Measurements from ENCODE around the gene SLC66A1.

SLC66A1 gene

DNA sequence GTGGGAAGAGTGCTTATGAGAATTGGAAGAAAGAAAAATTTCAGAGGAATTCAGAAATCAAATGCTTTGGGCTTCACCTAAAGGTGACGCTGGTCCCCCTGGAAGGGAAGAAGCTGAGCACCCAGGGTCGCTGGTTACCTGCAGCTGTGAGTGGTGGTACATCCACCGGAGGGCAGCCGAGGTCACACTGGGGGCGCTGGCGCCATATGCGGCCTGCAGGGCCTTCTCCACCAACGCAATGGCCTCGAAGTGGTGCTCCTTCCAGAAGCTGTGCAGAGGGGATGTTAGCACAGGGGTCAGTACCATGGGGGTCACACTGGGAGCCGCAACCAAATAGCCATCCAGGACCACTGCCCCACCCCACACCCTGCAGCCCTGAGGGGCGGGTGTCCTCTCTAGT, 6.2 kb upstream of the SLC66A1 start:
- H3K4me3 ChIP-seq (ENCODE audit: low read depth, low read length): no peak overlapping the region

GRCh38 chr1:19306941-19307340, 5.2 kb upstream of the SLC66A1 start:
- H3K4me3 ChIP-seq (ENCODE audit: low read depth, low read length): no peak overlapping the region

- no peak overlapping the region for H3K4me3 ChIP-seq (ENCODE audit: low read depth, low read length)
These were observed 4.2 kb upstream of the SLC66A1 start for GRCh38 chr1:19307794-19308508.

DNA sequence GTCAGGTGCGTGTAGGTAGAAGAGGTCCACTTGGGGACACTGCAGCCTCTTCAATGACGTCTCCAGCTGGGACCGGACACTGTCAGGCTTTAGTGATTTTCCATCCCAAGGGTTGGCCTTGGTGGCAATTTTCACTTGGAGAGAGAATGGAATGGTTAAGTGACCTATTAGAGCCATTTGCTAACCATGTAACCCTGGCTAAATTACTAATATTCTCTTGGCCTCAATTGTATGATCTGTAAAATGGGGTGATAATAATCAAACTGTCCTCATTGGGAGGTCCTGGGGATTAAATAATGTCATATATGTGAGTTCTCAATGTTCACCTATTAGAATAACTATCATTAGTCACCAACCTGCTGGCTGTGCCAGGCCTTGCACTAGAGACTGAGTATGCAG, 3.6 kb upstream of the SLC66A1 start:
- no peak overlapping the region for H3K4me3 ChIP-seq (ENCODE audit: low read depth, low read length)

DNA sequence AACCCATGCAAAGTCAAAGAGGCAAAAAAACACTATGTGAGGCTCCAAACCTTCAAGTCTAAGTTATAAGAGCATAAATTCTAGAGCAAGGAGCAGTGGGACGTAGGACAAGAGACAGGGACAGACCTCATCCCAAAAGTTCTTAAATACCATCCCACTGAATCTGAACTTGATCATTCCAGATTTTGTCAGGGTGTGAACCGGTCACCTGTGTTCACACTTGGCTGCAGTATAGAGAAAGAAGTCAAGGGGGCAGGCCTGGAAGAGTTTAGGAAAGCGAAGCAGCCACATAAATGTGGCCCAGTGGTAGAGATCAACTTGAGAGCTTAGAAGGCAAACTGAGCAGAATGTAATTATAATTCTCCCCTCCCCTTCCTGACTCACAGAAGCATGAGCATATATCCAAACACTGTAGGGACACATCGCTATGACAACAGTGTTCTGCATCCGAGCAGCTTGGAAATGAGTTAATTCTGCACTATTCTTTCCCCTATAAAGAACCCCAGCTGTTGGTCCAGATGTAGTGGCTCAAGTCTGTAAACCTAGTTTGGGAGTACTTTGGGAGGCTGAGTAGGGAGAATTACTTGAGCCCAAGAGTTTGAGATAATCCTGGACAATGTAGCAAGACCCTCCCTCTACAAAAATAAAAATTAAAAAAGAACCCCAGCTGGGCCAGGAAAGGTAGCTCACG, 2.9 kb upstream of the SLC66A1 start:
- no peak overlapping the region for H3K4me3 ChIP-seq (ENCODE audit: low read depth, low read length)

DNA sequence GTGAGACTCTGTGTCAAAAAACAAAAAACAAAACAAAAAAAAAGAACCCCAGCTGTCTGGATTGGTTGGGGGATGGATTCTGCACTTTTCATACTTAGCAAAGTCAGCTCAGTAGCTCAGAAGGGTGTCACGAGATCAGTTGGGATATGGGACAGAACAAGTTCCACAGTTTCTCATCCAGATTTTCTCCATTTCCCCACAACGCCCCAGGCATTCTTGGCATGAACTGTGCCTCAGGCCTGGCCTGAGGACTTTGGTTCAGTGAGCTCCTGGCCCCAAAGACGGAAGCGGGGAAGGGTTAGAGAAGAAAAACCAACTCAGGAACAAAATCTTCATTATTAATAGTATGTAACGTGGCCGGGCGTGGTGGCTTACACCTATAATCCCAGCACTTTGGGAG, 2.1 kb upstream of the SLC66A1 start:
- H3K4me3 ChIP-seq (ENCODE audit: low read depth, low read length): no peak overlapping the region

DNA sequence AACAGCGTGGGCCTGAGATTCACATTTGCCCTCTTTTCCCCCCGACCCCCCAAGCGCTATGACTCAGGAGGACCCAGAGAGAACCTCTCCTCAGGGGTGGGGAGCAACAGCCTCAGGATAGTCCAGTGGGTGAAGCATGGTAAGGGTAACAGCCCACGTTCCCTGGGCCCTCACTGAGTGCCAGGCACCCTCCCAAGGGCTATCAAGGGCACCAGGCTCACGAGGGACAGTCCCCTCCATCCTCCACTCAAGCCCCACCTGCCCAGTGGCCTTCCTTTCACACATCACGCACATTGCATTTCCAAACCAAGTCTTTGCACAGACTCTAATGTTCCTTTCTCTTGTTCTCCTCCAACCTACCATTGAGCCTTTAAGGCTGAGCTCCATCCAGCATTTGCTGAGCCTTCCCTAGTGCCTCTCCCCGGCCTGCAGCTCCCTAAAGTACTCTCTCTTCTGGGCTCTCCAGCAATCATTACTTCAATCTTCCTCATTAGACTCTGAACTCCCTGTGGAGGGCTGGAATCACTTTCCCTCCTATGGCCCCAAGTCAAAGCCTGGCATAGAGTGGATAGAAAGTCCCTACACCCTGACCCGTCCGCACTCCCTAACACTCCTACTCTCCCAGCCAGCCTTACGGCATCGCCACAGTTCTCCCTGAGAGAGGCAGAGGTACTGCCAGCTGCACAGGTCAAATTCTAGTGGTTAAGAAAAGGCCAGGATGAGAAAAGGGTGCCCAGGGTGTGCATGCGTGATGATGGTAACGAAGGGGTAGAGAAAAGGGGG, 1.2 kb upstream of the SLC66A1 start:
- H3K4me3 ChIP-seq (ENCODE audit: low read depth, low read length): peak overlapping the region; percentile 81

DNA sequence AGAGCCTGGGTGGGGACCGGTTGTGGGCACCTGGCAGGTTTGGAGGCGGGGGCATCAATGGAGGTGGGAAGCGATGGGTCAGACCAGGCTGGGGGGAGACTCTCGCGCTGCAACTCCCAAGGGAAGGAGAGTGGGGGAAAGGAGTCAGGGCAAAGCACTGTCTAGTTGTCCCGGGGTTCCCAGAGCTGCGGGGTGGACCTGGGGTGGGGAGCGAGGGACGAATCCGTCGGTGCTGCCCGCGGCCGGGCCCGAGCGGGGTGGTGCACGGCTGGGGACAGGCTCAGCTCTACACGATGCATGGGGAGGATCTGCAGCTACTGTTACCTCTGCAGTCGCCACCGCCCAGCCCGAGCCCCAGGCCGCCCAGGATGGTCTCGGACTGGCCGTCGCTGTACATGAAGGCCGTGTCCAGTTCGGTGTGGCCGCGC, 609 bp upstream of the SLC66A1 start:
- H3K4me3 ChIP-seq (ENCODE audit: low read depth, low read length): peak overlapping the region; percentile 81

- peak overlapping the region; percentile 81 for H3K4me3 ChIP-seq (ENCODE audit: low read depth, low read length)
These were observed 883 bp downstream of the SLC66A1 start for GRCh38 chr1:19312782-19313635.

DNA sequence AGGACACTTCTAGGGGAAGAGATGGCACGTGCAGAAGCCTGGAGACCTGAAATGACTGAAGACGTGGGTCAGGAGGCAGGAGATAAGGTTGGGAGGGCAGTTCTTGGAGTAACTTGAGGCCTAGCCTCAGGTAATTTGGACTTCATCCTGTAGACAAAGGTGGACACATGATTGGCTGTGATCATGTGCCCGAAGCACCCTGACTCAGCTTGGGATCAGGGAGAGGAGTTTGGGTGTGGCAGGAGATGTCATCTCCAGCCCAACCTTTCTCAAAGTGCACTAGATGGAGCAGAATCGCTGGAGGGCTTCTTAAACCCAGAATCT, 1.5 kb downstream of the SLC66A1 start:
- H3K4me3 ChIP-seq (ENCODE audit: low read depth, low read length): no peak overlapping the region

- H3K4me3 ChIP-seq (ENCODE audit: low read depth, low read length): no peak overlapping the region
These were observed 2.1 kb downstream of the SLC66A1 start for GRCh38 chr1:19313961-19314882.

GRCh38 chr1:19315378-19316198, 3.5 kb downstream of the SLC66A1 start:
- H3K4me3 ChIP-seq (ENCODE audit: low read depth, low read length): no peak overlapping the region

DNA sequence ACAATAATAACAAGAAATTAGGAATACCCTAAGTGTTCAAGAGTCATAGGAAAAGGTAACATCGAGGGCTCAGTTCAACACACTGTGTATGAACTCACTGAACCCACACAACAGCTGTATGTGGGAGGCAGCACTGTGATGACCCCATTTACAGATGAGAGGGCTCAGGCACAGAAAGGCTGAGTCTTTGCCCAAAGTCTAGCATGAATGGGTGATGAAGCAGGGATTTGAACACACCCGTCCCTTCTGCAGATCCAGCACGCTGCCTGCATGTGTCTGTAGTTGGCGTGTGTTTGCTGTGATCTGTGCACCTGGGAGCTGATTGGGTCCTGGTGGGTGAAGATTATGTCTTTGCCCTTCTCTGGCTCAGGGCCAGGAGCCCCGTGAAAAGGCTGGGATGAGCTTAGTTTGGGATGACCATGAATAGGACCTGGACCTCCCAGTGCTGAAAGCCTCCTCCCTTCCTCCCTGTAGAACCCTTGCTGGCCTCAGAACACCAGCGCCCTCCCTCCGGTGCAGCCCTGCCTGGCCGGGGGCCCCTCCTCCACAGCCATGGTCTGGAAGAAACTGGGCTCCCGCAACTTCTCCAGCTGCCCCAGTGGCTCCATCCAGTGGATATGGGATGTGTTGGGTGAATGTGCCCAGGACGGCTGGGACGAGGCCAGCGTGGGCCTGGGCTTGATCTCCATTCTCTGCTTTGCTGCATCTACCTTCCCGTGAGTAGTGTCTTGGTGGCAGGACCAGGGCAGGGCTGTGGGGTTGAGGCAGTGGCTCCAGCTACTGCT, 5.2 kb downstream of the SLC66A1 start:
- H3K4me3 ChIP-seq (ENCODE audit: low read depth, low read length): no peak overlapping the region

DNA sequence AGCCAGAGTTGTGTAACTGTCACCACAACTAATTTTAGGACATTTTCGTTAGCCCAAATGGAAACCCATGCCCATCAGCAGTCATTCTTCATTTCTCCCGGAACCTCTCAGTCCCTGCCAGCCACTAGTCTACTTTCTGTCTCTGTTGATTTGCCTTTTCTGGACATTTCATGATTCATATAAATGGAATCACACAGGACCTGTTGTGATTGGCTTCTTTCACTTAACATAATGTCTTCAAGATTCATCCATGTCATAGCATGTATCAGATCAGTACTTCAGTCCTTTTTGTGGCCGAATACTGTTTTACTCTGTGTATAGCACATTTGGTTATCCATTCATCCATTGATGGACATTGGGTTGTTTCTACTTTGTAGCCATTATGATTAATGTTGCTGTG, 7.1 kb downstream of the SLC66A1 start:
- no peak overlapping the region for H3K4me3 ChIP-seq (ENCODE audit: low read depth, low read length)

- no peak overlapping the region for H3K4me3 ChIP-seq (ENCODE audit: low read depth, low read length)
These were observed 8.9 kb downstream of the SLC66A1 start for GRCh38 chr1:19321071-19321470.

- no peak overlapping the region for H3K4me3 ChIP-seq (ENCODE audit: low read depth, low read length)
These were observed 10.4 kb downstream of the SLC66A1 start for GRCh38 chr1:19322481-19322880.

DNA sequence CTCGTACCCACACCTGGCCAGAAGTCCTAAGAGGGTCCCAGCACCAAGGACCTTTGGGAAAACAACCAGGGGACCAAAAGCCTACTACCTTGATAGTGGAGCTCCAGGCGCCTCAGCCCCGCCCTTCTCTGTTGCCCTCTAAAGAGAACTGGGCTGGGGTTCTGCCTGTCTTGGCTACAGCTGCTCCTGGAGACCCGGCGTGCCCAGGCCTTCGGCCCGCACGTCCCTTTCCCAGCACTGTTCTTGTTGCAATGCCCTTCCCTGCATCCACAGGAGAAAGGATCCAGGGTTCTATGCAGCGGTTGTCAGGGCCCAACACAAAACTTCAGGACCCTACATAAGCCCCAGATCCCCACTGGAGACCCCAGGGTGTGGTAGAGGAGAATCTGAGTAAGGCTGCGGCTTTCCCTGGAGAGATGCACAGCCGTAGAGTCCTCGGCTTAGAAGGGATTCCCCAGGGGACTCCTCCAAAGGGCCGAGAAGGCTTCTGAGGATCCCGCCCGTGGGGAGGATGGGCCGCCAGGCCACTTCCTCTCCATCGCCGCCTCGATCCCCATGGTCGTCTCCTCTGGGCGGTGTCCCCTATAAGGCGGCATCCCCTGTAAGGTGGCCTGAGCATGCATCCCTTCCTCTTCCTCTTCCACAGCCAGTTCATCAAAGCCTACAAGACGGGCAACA, 12.0 kb downstream of the SLC66A1 start:
- no peak overlapping the region for H3K4me3 ChIP-seq (ENCODE audit: low read depth, low read length)

DNA sequence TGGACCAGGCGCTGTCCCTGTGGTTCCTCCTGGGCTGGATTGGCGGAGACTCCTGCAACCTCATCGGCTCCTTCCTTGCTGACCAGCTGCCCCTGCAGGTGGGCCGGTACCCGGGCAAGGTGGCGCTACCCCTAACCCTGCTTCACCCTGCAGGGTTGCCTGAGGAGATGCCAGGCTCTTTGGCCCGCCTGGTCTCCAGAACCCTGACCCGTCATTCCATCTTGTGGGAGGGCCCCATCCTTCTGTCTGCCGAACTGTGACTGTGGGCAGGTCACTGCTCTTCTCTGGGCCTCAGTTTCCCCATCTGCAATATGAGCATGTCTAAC, 12.5 kb downstream of the SLC66A1 start:
- no peak overlapping the region for H3K4me3 ChIP-seq (ENCODE audit: low read depth, low read length)

Measured in iPS-11a (cell line).